Breast epithelium (tissue), 4 donors: ENCODE data around the gene NUDT16. TPM values are rescaled to one million over a fixed set of nuclear protein-coding genes. Genes with fewer than 3 reads are reported as not detected.
"Not testable (repeated sequence)": the region's sequence is repeated elsewhere in the genome, so short reads cannot be mapped to it uniquely, and the experiment has no call there.

Experiments used
- DNase-seq, 2 donors: peaks; one replicate each; pipeline ENCODE4 v3.0.0-alpha.2; 2019; ENCODE audit warnings: low spot score in 2 of 2
- H3K27ac ChIP-seq, 2 donors: fragments of 200-600 bp; sonication (generic) in 1 of 2; one replicate each; pipeline ENCODE4 v1.5.1; 2016 to 2019; ENCODE audit warnings: mild to moderate bottlenecking in 1 of 2
- H3K27me3 ChIP-seq, 2 donors: fragments of 200-600 bp; sonication (generic) in 1 of 2; one replicate each; pipeline versions ENCODE4 v1.5.1 to v1.6.0; 2017 to 2019; ENCODE audit warnings: control low read depth in 1 of 2, mild to moderate bottlenecking in 1 of 2
- H3K36me3 ChIP-seq: fragments of 200-600 bp; one replicate; pipeline ENCODE4 v1.5.1; 2019
- H3K4me1 ChIP-seq, 2 donors: fragments of 200-600 bp; sonication (generic); one replicate each; pipeline ENCODE4 v1.5.1; 2016 to 2019; ENCODE audit warnings: control low read depth in 1 of 2
- H3K4me3 ChIP-seq, 3 donors: fragments of 200-600 bp; sonication (generic); 1 replicate in 2 of 3; 2 replicates in 1 of 3; pipeline ENCODE4 v1.5.1; 2016 to 2019; ENCODE audit warnings: mild to moderate bottlenecking in 3 of 3, moderate library complexity in 2 of 3
- H3K9me3 ChIP-seq, 2 donors: fragments of 200-600 bp; sonication (generic) in 1 of 2; one replicate each; pipeline ENCODE4 v1.5.1; 2016 to 2019; ENCODE audit warnings: control low read depth in 1 of 2
- POLR2A ChIP-seq: fragments of 450-650 bp; IDR thresholded peaks from one replicate; pipeline ENCODE4 v1.6.1; 2016; ENCODE audit warnings: antibody characterized with exemption, mild to moderate bottlenecking, moderate library complexity
- POLR2AphosphoS5 ChIP-seq, 3 donors: sonication (generic); formaldehyde crosslinking; IDR thresholded peaks; one replicate each; pipeline ENCODE4 v1.6.1; 2017; ENCODE audit warnings: antibody characterized with exemption in 3 of 3
- intact Hi-C: fragments of 100-400 bp; cut with DNase I; formaldehyde crosslinking; loops from one replicate; pipeline ENCODE4 v1.15.1; 2023; ENCODE audit warnings: low total_unique reads
- total RNA-seq, 3 donors: library from RNA; depleted of rRNA; stranded (reverse); fragments of >200 nt; gene quantifications; one replicate each; pipeline ENCODE4 v1.1.0, GENCODE V29; 2016
- TF ChIP-seq, protein P1 (sequence below), 3 donors: fragments of 450-650 bp; IDR thresholded peaks; one replicate each; pipeline ENCODE4 v1.5.1; 2016 to 2017; ENCODE audit warnings: antibody characterized with exemption in 3 of 3, mild to moderate bottlenecking in 3 of 3, moderate library complexity in 3 of 3

Gene NUDT16
- total RNA-seq, 3 donors from 2014 or later: 20.3 to 86.7 (median 27.2) TPM

DNA sequence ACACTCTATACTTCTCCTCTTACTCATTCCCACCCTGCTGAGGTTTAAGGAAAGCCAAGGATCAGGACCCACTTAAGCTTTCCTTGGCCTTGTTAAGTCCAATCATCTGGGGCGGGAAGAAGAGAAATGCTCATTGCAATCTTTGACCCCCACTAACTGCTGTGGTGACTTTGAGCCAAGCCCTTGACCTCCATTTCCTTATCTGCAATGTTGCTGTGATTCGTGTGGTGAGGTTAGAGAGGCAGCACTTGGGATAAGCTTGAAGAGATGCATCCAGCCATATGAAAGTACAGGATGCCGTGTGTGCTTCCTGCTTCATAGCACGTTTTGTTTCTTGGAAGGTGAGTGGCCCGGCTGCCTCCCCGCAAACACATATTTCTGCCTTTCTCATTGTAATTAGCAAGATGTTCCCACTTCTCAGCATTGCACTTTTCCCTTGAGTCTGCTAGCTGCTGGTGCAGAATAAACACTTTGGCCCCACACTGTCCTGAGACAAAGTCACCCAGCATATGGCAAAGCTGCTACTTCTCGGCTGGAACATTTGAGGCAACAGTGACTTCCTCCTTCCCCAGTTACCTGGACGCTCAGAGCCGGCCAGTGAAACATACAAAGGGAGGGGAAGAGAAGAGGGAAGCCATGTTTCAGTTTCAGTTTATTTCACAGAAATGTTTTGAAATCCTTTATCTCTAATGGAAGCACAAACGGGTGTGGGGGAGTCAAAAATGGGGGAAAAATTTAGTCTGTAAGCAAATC, 10.5 kb upstream of the NUDT16 start:
- no peak overlapping the region for H3K4me3 ChIP-seq
- no peaks in the 10 kb centered on the region for H3K9me3 ChIP-seq
- intact Hi-C loops: no loop called here
- no peaks in the 10 kb centered on the region for H3K4me1 ChIP-seq
- no peak for DNase-seq
- no peaks in the 10 kb centered on the region for H3K27me3 ChIP-seq
- TF ChIP-seq, protein P1, sequence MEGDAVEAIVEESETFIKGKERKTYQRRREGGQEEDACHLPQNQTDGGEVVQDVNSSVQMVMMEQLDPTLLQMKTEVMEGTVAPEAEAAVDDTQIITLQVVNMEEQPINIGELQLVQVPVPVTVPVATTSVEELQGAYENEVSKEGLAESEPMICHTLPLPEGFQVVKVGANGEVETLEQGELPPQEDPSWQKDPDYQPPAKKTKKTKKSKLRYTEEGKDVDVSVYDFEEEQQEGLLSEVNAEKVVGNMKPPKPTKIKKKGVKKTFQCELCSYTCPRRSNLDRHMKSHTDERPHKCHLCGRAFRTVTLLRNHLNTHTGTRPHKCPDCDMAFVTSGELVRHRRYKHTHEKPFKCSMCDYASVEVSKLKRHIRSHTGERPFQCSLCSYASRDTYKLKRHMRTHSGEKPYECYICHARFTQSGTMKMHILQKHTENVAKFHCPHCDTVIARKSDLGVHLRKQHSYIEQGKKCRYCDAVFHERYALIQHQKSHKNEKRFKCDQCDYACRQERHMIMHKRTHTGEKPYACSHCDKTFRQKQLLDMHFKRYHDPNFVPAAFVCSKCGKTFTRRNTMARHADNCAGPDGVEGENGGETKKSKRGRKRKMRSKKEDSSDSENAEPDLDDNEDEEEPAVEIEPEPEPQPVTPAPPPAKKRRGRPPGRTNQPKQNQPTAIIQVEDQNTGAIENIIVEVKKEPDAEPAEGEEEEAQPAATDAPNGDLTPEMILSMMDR (IDR thresholded peaks at IDR 0.05): no peak
- TF ChIP-seq POLR2AphosphoS5 (IDR thresholded peaks at IDR 0.05): no peak
- no peak for TF ChIP-seq POLR2A
- H3K27ac ChIP-seq: no peak overlapping the region
- H3K36me3 ChIP-seq: no peaks in the 10 kb centered on the region

DNA sequence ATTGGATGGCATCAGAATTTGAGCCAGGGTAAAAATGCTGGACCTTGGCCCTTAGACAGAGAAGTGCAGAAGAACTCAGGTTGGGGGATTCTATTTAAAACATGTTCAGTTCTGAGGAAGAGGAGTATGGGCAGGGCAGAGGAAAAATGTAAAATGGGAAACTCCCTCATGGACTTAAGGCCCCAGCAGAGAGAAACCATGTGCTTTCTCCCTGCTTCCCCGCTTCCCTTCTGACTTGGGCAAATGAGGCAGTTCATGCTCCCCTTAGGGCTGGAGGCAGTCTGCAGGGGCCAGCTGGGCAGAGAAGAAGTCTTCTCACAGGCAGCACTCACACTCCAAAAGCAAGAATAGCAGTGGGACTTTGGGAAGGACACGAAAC, 9.9 kb upstream of the NUDT16 start:
- Histone ChIP-seq H3K36me3 (no peaks in the 10 kb centered on the region), H3K4me1 (no peaks in the 10 kb centered on the region), H3K4me3 (no peak overlapping the region), H3K27me3 (no peaks in the 10 kb centered on the region), H3K9me3 (no peaks in the 10 kb centered on the region), H3K27ac (no peak overlapping the region)
- no peak for DNase-seq
- no peak for TF ChIP-seq POLR2AphosphoS5 (IDR thresholded peaks at IDR 0.05)
- TF ChIP-seq, protein P1 (IDR thresholded peaks at IDR 0.05): no peak
- no peak for TF ChIP-seq POLR2A
- intact Hi-C loops: no loop called here

DNA sequence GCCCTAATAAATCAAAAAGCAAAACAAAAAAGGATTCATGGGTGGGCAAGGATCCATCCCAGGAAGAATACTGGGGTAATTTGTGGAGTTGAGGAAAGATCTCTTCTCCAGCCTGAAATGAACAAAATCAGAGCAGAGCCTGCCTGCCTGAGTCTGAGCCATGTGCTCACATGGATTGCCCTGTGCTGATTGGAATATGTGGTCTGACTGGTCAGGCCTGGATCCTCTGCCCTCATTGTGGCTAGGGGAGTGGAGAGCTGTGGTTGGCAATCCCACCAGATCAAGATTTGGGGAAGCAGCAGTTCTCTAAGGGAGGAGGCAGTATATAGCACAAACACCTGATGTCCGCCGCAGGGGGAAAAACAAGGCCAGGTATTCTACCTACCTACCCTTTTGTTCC, 6.8 kb upstream of the NUDT16 start:
- intact Hi-C loops: no loop called here
- Histone ChIP-seq H3K27ac (no peak overlapping the region), H3K27me3 (no peaks in the 10 kb centered on the region), H3K36me3 (no peaks in the 10 kb centered on the region), H3K9me3 (no peaks in the 10 kb centered on the region), H3K4me3 (no peak overlapping the region), H3K4me1 (no peaks in the 10 kb centered on the region)
- TF ChIP-seq POLR2A: no peak
- TF ChIP-seq, protein P1 (IDR thresholded peaks at IDR 0.05): no peak
- no peak for TF ChIP-seq POLR2AphosphoS5 (IDR thresholded peaks at IDR 0.05)
- DNase-seq: no peak

DNA sequence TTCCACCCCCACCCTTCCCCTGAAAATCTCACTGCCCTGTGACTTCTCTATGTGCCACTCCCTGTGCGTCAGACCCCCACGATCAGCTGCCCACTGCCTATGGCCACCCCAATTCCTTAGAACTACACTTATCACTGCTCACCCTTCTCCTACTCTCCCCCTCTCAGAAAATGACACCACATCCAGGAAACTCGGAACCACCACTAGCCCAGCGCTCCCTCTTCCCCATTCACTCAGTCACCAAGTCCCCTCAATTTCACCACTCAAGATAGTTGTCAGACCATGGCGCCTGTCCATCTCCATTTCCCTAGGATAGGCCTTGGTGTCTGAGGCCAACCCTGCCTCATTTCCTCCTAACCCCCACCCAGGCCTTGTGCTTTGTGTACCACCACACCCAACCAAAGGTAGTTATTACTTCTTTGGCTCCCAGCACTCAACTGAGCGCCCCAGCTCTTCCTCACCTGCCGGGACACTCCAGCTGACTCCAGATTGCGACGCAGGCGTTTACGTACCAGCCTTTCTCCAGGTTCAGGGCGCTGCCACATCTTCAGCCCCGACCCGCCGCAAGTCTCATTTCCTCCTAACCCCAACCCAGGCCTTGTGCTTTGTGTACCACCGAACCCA, 641 bp upstream of the NUDT16 start:
- H3K27me3 ChIP-seq, H3K4me1 ChIP-seq, intact Hi-C loops, H3K9me3 ChIP-seq, DNase-seq, H3K36me3 ChIP-seq: not testable (repeated sequence)
- H3K4me3 ChIP-seq: peak overlapping the region; percentile 72 to 97 (median 76)
- TF ChIP-seq POLR2AphosphoS5 (IDR thresholded peaks at IDR 0.05): peak in 1 of 3 donors; percentile 81
- peak; percentile 45 for TF ChIP-seq POLR2A
- H3K27ac ChIP-seq: peak overlapping the region; percentile 85 to 96

DNA sequence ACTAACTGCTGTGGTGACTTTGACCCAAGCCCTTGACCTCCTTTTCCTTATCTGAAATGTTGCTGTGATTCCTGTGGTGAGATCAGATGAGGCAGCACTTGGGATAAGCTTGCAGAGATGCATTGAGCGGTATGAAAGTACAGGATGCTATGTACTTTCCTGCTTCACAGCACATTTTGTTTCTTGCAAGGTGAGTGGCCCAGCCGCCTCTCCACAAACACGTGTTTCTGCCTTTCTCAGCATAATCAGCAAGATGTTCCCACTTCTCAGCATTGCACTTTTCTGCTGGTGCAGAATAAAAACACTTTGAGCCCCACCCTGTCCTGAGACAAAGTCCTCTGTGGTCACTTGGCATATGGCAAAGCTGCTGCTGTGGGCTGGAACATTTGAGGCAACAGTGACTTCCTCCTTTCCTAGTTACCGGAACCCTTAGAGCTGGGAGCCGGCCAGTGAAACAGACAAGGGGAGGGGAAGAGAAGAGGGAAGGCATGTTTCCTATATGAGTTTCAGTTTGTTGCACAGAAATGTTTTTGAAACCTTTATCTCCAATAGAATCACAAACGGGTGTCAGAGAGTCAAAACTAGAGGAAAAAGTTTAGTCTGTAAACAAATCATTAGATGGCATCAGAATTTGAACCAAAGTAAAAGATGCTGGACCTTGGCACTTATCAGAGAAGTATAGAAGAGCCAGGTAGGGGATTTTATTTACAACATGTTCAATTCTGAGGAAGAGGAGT, 5.0 kb downstream of the NUDT16 start:
- Histone ChIP-seq H3K27ac (peak overlapping the region; percentile 48 to 49), H3K4me1 (no peaks in the 10 kb centered on the region), H3K4me3 (no peak overlapping the region), H3K36me3 (no peaks in the 10 kb centered on the region), H3K9me3 (no peaks in the 10 kb centered on the region), H3K27me3 (no peaks in the 10 kb centered on the region)
- intact Hi-C loops: no loop called here
- DNase-seq: peak in 1 of 2 donors; percentile 43
- TF ChIP-seq, protein P1 (IDR thresholded peaks at IDR 0.05): no peak
- peak in 1 of 3 donors; percentile 24 for TF ChIP-seq POLR2AphosphoS5 (IDR thresholded peaks at IDR 0.05)
- TF ChIP-seq POLR2A: no peak
